HG03064 (cell line): Measurements from ENCODE around the gene SPTBN1.

Experiments used
- ATAC-seq: cut with Tn5 transposase; IDR thresholded peaks from one replicate; pipeline ENCODE4 v1.9.1; 2021; ENCODE audit warnings: low read depth; ENCODE audit not compliant: unreplicated experiment

SPTBN1 gene

DNA sequence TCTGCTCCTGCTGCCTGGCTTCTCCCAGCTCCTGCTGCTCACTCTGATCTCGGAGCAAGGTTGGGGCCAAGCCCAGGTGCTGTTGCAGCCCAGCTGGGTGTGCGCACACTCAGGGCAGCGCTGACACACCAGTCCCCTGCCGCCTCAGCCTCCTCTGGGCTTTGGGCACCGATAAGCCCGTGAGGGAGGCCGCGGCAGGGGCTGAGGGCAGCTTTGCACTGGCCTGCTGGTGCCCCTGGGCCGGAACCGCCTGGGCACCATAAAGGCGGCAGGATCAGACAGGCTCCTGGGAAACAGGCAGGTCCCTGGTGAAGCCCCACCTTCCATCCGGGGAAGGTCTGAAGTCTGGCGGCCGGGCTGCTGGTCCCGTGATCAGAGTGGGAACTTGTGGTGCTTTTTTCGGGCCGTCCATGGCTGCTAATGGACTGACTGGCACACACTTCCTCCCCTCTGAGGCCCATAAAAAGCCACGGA, 253.2 kb downstream of the SPTBN1 start:
- no peak for ATAC-seq

DNA sequence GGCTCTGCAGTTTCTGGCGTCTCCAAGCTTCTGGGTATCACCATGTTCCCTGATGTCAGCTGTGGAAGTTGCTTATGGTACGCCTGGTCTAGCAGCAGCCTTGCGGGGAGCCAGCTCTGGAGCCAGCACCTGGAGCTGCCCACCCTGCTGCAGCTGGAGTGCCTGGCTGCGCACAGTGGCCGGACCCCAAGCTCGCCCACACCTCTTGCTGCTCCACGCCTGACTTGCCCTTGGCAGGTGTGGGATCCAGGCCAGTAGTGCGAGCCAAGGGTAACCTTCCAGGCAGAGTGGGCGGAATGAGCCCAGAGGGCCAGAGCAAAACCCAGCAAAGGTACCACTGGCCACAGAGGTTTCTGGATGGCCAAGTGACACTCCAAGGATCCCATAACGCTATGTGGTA, 254.1 kb downstream of the SPTBN1 start:
- no peak for ATAC-seq

DNA sequence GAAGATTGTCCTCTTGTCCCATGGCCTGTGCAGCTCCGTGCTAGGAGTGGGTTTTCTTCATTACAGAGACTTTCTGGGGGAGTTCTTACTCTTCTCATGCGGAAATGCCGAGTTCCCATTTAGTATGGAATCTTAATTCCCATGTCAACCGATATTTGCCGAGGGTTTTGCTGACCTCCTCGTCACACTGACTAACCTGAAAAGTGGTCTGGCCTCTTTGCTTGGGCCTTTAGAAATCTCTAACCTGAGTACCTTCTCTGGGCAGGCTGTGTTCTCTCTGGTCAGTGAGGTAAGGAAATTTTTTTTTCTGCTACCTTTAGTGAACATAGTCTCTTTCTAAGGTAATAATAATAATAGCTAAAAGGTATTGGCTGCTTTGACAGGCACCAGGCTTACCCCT, 256.4 kb downstream of the SPTBN1 start:
- ATAC-seq, result no peak

DNA sequence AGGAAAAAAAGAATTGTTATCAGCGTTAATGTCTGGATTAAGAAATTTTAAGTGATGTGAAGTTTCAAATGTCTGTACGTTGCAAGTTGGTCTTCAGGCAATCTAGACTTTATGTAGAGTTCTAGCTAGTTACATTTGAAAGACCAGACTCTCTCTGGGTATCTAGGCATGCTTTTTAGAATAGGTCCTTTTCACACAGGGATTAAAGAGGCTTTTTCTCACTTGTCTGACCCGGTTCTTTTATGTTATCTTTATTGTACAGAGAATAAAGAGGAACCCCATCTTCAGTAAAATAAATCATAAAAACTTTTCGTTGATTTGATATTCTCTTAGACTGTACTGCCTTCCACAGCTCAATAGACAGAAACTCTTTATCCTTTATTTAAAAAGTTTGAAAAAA, 258.9 kb downstream of the SPTBN1 start:
- ATAC-seq, result no peak

DNA sequence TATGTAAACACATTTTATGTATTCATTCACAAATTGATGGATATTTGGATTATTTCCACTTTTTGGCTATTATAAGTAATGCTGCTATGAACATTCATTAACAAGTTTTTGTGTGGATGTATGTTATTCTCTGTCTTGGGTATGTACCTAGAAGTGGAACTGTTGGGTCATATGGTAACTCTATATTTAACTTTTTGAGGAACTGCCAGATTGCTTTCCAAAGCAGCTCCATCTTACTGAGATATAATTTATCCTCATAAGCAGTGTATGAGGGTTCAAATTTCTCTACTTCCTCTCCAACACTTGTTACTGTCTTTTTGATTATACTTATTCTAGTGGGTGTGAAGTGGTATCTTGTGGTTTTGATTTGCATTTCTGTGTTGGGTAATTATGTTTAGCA, 260.2 kb downstream of the SPTBN1 start:
- no peak for ATAC-seq

DNA sequence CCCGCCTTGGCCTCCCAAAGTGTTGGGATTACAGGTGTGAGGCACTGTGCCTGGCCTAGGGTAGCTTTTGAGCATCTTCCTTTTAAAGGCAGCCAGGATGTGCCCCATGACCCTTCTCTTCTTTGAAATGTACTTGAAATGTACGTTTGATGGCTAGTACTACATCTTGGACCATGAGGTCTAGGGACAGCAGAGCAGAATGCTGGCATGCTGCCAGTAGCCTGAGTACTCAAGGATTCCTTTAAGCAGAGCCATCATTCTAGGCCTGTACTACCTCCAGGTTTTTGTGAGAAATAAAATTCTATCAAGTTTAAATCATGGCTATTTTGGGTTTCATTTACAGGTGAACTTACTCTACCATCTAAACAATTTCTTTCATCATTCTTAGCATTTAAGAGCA, 264.4 kb downstream of the SPTBN1 start:
- ATAC-seq, result no peak
